NCI-H2029 (cell line): ENCODE data around the gene TBK1.

Source experiments
- DNase-seq: peaks from one replicate; lab custom pipeline; 2025; lab: John Stamatoyannopoulos, UW

TBK1 gene

GRCh38 chr12:64545081-64545382 lies 93.1 kb downstream of the TBK1 start:
- DNase-seq: no peak

- no peak for DNase-seq
These were observed 97.2 kb downstream of the TBK1 start for GRCh38 chr12:64549108-64549507.

GRCh38 chr12:64550755-64551154 lies 98.8 kb downstream of the TBK1 start:
- no peak for DNase-seq

- DNase-seq: no peak
These were observed 99.8 kb downstream of the TBK1 start for GRCh38 chr12:64551676-64552075.
